Esophagus squamous epithelium (tissue), 4 donors: Measurements from ENCODE around the gene MYOCD.

Experiments
- CTCF ChIP-seq, 6 experiments: fragments of 450-650 bp in 4 of 6; fragments of 200-600 bp in 2 of 6; sonication (generic) in 2 of 6; IDR thresholded peaks; one replicate each; pipeline ENCODE4 v1.5.1; 2016 to 2019; ENCODE audit warnings: antibody characterized with exemption in 6 of 6, mild to moderate bottlenecking in 4 of 6, moderate library complexity in 4 of 6
- POLR2A ChIP-seq, 4 donors: fragments of 450-650 bp; IDR thresholded peaks; one replicate each; pipeline ENCODE4 v1.6.1; 2017; ENCODE audit warnings: antibody characterized with exemption in 4 of 4, mild to moderate bottlenecking in 4 of 4, moderate library complexity in 3 of 4

- TF ChIP-seq POLR2A (IDR thresholded peaks at IDR 0.05) (no peak), CTCF (IDR thresholded peaks at IDR 0.05) (no peak)
Measured at GRCh38 chr17:12691173-12691572, 25.5 kb downstream of the MYOCD start.
